ENCODE measurements around the gene COG1. TPM values are rescaled to one million over a fixed set of nuclear protein-coding genes. Genes with fewer than 3 reads are reported as not detected.

COG1 gene
- total RNA-seq, 1 donor from 2014 or later: 42.2 TPM

DNA sequence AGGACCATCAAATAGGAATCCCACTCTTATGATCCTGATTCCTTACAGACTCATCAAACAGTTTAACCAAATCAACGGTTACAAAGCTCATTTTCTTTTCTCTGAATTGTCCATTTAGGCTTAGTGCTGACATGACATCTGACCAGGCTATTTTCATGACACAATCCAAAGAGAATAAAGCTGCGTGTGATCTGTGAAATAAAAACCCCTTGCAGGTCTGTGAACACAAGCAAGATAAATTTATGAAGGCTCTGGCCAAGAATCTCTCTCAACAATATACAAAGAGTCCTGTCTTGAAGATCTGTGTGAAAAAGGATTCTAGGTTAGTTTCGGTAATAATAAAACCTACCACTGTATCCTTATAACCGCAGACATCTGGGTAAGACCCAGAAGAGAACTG, 22.0 kb downstream of the COG1 start:
- intact Hi-C loops (cut with micrococcal nuclease): no loop called here
- H3K27me3 Mint-ChIP-seq: no peaks in the 10 kb centered on the region
- ChIA-PET CTCF (no interaction called here), POLR2A (no interaction called here)
- no peak for ATAC-seq (ENCODE audit: low read depth)
- H3K4me1 Mint-ChIP-seq: no peaks in the 10 kb centered on the region
- TF ChIP-seq CTCF (IDR thresholded peaks at IDR 0.05): no peak
- H3K36me3 Mint-ChIP-seq (ENCODE audit: low read depth): peaks cover 48% of the 10 kb centered on the region
- no peak overlapping the region for H3K4me3 Mint-ChIP-seq
- H3K9me3 Mint-ChIP-seq: no peaks in the 10 kb centered on the region
- no peak overlapping the region for H3K27ac Mint-ChIP-seq
- no peak for DNase-seq

- DNase-seq: no peak
- no peak for TF ChIP-seq CTCF (IDR thresholded peaks at IDR 0.05)
- H3K9me3 Mint-ChIP-seq: no peaks in the 10 kb centered on the region
- CTCF ChIA-PET: no interaction called here
- H3K4me1 Mint-ChIP-seq: no peaks in the 10 kb centered on the region
- intact Hi-C loops (cut with micrococcal nuclease): no loop called here
- no peak overlapping the region for H3K4me3 Mint-ChIP-seq
- H3K27ac Mint-ChIP-seq: no peak overlapping the region
- H3K36me3 Mint-ChIP-seq (ENCODE audit: low read depth): peaks cover 49% of the 10 kb centered on the region
- no peak for ATAC-seq (ENCODE audit: low read depth)
- POLR2A ChIA-PET: no interaction called here
- no peaks in the 10 kb centered on the region for H3K27me3 Mint-ChIP-seq
Observed at GRCh38 chr17:73215447-73215846, 22.6 kb downstream of the COG1 start.

GRCh38 chr17:73223626-73224230, 30.9 kb downstream of the COG1 start:
- POLR2A ChIA-PET: no interaction called here
- no peak overlapping the region for H3K27ac Mint-ChIP-seq

DNA sequence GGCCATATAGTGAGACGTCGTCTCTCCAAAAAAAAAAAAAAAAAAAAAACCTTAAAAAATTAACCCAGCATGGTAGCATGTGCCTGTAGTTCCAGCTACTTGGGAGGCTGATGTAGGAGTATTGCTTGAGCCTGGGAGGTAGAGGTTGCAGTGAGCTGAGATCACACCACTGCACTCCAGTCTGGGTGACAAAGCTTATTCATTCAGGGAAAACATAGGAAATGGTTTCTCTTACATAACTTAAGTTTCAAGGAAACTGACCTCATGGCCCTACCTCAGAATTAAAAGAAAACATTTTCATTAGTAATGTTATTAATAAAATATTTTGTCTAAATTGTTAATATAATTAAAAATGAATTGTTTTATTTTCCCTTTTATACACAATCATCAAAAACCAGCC, 31.4 kb downstream of the COG1 start:
- no peak for DNase-seq
- intact Hi-C loops (cut with micrococcal nuclease): no loop called here
- peaks cover 31% of the 10 kb centered on the region for H3K36me3 Mint-ChIP-seq (ENCODE audit: low read depth)
- no peaks in the 10 kb centered on the region for H3K27me3 Mint-ChIP-seq
- ChIA-PET POLR2A (no interaction called here), CTCF (no interaction called here)
- no peak overlapping the region for H3K27ac Mint-ChIP-seq
- H3K9me3 Mint-ChIP-seq: no peaks in the 10 kb centered on the region
- peaks cover 30% of the 10 kb centered on the region for H3K4me1 Mint-ChIP-seq
- no peak for ATAC-seq (ENCODE audit: low read depth)
- no peak overlapping the region for H3K4me3 Mint-ChIP-seq
- TF ChIP-seq CTCF (IDR thresholded peaks at IDR 0.05): no peak

More at GRCh38 chr17:73223626-73224230, 30.9 kb downstream of the COG1 start:
- peaks cover 25% of the 10 kb centered on the region for H3K4me1 Mint-ChIP-seq
- CTCF ChIA-PET: no interaction called here
- no peak for TF ChIP-seq CTCF (IDR thresholded peaks at IDR 0.05)
- no peak for DNase-seq
- no peaks in the 10 kb centered on the region for H3K9me3 Mint-ChIP-seq
- no peak for ATAC-seq (ENCODE audit: low read depth)
- no peaks in the 10 kb centered on the region for H3K27me3 Mint-ChIP-seq
- intact Hi-C loops (cut with micrococcal nuclease): no loop called here
- no peak overlapping the region for H3K4me3 Mint-ChIP-seq
- H3K36me3 Mint-ChIP-seq (ENCODE audit: low read depth): peaks cover 30% of the 10 kb centered on the region

DNA sequence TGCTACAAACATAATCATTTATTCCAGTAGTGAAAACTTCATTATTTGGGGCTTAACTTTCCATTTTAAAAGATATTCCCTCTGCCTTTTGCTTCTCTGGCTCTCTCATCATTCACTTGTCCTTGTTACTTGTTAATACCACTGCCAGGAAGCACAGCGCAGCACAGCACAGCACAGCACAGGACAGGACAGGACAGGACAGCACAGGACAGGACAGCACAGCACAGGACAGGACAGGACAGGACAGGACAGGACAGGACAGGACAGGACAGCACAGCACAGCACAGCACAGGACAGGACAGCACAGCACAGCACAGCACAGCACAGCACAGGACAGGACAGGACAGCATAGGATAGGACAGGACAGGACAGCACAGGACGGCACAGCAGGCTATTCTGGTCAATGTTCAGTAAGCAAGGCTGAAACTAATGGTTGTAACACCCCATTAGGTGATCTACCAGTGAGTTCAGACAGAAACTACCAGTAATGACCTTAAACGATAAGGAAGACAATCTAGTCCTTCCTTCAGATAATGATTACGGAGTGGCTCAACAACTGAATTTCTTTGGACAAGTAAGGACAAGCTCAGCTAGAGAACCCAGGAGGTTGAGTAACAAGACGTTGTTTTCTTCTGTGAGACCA, 31.9 kb downstream of the COG1 start:
- no peak for DNase-seq
- intact Hi-C loops (cut with micrococcal nuclease): no loop called here
- Mint-ChIP-seq H3K4me3 (no peak overlapping the region), H3K9me3 (no peaks in the 10 kb centered on the region), H3K36me3 (ENCODE audit: low read depth) (peaks cover 31% of the 10 kb centered on the region), H3K4me1 (peaks cover 32% of the 10 kb centered on the region), H3K27me3 (no peaks in the 10 kb centered on the region), H3K27ac (no peak overlapping the region)
- TF ChIP-seq CTCF (IDR thresholded peaks at IDR 0.05): no peak
- ATAC-seq (ENCODE audit: low read depth): no peak
- POLR2A ChIA-PET: no interaction called here
- CTCF ChIA-PET: no interaction called here

All from activated B cell treated with CpG ODN at 0.5 μM for 24 hours (primary cell).